NT2/D1 (cell line): Measurements from ENCODE around the gene TEK.

Experiments used
- DNase-seq: peaks from one replicate; pipeline ENCODE4 v3.0.0-alpha.2; 2011; ENCODE audit warnings: low read depth, low spot score
- H3K27me3 ChIP-seq: 2 replicates; pipeline ENCODE4 v1.6.0; 2011; ENCODE audit warnings: mild to moderate bottlenecking; ENCODE audit not compliant: insufficient read length, insufficient read depth
- H3K36me3 ChIP-seq: 2 replicates; pipeline ENCODE4 v1.6.1; 2011; ENCODE audit warnings: mild to moderate bottlenecking, low read length, mixed read lengths; ENCODE audit not compliant: insufficient read depth, insufficient read length
- H3K4me1 ChIP-seq: 2 replicates; pipeline ENCODE4 v1.5.1; 2011; ENCODE audit not compliant: insufficient read depth, insufficient read length
- H3K4me3 ChIP-seq: 2 replicates; pipeline ENCODE4 v1.5.1; 2011; ENCODE audit warnings: low read depth; ENCODE audit not compliant: insufficient read length
- H3K9ac ChIP-seq: 2 replicates; pipeline ENCODE4 v1.6.0; 2011; ENCODE audit warnings: low read depth; ENCODE audit not compliant: insufficient read length
- H3K9me3 ChIP-seq: 2 replicates; pipeline ENCODE4 v1.5.1; 2011; ENCODE audit warnings: mild to moderate bottlenecking, low read length; ENCODE audit not compliant: insufficient read depth
- SUZ12 ChIP-seq: IDR thresholded peaks from 2 replicates; pipeline ENCODE4 v1.6.1; 2011; ENCODE audit not compliant: insufficient read length, insufficient read depth; ENCODE audit errors: extremely low read depth
- YY1 ChIP-seq: IDR thresholded peaks from 2 replicates; pipeline ENCODE4 v1.6.1; 2011; ENCODE audit not compliant: insufficient read length, insufficient read depth
- ZNF274 ChIP-seq: IDR thresholded peaks from 2 replicates; pipeline ENCODE4 v1.6.1; 2011; ENCODE audit warnings: mild to moderate bottlenecking, low read depth, low read length

Gene TEK

DNA sequence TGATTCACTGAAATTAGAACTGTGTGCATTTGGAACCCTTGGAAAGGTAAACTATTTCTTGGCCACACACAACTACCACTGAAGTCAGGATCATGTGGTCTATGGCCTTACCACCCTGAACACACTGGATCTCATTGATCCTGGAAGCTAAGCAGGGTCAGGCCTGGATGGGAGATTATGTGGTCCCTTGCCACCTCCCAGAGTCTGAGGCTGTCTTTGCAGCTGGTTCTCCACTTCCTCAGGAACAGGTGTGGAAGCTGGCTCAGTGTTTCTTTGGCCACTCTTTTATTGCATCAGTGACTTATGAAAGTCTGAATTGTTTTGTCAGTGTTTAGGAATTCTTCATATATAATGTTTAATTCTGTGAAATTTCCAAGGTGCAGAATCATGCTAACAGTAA lies 89.2 kb downstream of the TEK start:
- Histone ChIP-seq H3K4me3 (no peak overlapping the region), H3K27me3 (no peaks in the 10 kb centered on the region), H3K36me3 (peaks cover 30% of the 10 kb centered on the region), H3K9ac (no peak overlapping the region), H3K9me3 (no peaks in the 10 kb centered on the region), H3K4me1 (no peaks in the 10 kb centered on the region)
- DNase-seq, result no peak
- TF ChIP-seq ZNF274, result no peak
- no peak for TF ChIP-seq YY1
- no peak for TF ChIP-seq SUZ12

DNA sequence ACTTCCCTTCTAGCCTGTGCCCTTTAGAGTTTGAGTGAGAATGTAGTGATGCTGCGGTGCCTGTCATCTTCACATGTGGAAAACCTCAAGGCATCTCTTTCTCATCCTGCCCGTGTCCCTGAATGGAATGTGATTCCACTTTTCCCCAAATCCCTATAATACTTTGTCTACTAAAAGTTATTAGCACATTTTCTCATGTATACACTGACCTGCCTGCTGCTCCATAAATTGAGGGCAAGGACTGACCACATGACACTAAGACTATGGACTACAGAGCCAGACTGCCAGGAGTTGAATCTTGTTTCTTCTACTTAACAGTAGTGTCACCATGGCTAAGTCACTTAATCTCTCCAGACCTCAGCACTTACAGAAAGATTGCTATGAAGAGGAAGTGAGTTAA lies 93.0 kb downstream of the TEK start:
- no peak for TF ChIP-seq ZNF274
- TF ChIP-seq SUZ12, result no peak
- no peak for TF ChIP-seq YY1
- no peaks in the 10 kb centered on the region for H3K4me1 ChIP-seq
- no peak for DNase-seq
- H3K27me3 ChIP-seq, result no peaks in the 10 kb centered on the region
- peaks cover 53% of the 10 kb centered on the region for H3K36me3 ChIP-seq
- no peak overlapping the region for H3K9ac ChIP-seq
- no peak overlapping the region for H3K4me3 ChIP-seq
- no peaks in the 10 kb centered on the region for H3K9me3 ChIP-seq

GRCh38 chr9:27203783-27204182 lies 94.8 kb downstream of the TEK start:
- Histone ChIP-seq H3K9me3 (no peaks in the 10 kb centered on the region), H3K36me3 (peaks cover 42% of the 10 kb centered on the region), H3K9ac (no peak overlapping the region), H3K27me3 (no peaks in the 10 kb centered on the region), H3K4me1 (no peaks in the 10 kb centered on the region), H3K4me3 (no peak overlapping the region)
- no peak for TF ChIP-seq YY1
- no peak for TF ChIP-seq ZNF274
- TF ChIP-seq SUZ12, result no peak
- DNase-seq, result no peak

DNA sequence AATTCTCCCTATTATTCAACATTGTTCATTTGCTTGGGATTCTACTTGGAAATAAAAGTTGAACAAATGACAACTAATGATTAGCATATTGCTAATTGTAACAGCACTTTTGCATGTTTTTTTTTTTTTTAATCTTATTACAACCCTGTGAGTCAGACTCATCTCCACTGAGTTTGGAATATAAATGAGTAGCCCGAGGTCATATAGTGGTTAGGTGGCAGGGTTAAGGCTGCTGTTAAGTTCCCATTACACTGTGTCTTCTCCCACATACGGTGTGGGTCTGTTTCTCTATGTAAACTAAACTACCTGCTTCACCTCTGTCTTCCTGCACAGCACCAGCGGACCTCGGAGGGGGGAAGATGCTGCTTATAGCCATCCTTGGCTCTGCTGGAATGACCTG lies 95.6 kb downstream of the TEK start:
- Histone ChIP-seq H3K27me3 (no peaks in the 10 kb centered on the region), H3K4me3 (no peak overlapping the region), H3K4me1 (no peaks in the 10 kb centered on the region), H3K36me3 (peaks cover 47% of the 10 kb centered on the region), H3K9me3 (no peaks in the 10 kb centered on the region), H3K9ac (no peak overlapping the region)
- TF ChIP-seq SUZ12 (no peak), ZNF274 (no peak), YY1 (no peak)
- DNase-seq, result no peak

GRCh38 chr9:27205198-27205597 lies 96.2 kb downstream of the TEK start:
- no peak overlapping the region for H3K4me3 ChIP-seq
- H3K9me3 ChIP-seq, result no peaks in the 10 kb centered on the region
- DNase-seq, result no peak
- no peak overlapping the region for H3K9ac ChIP-seq
- no peak for TF ChIP-seq SUZ12
- no peak for TF ChIP-seq YY1
- H3K4me1 ChIP-seq, result no peaks in the 10 kb centered on the region
- peaks cover 52% of the 10 kb centered on the region for H3K36me3 ChIP-seq
- no peaks in the 10 kb centered on the region for H3K27me3 ChIP-seq

GRCh38 chr9:27206041-27206440 lies 97.0 kb downstream of the TEK start:
- no peak for TF ChIP-seq ZNF274
- no peak for TF ChIP-seq SUZ12
- no peak for TF ChIP-seq YY1
- no peak for DNase-seq
- H3K9ac ChIP-seq, result no peak overlapping the region
- no peaks in the 10 kb centered on the region for H3K27me3 ChIP-seq
- H3K4me1 ChIP-seq, result no peaks in the 10 kb centered on the region
- H3K4me3 ChIP-seq, result no peak overlapping the region
- peaks cover 55% of the 10 kb centered on the region for H3K36me3 ChIP-seq
- H3K9me3 ChIP-seq, result no peaks in the 10 kb centered on the region

DNA sequence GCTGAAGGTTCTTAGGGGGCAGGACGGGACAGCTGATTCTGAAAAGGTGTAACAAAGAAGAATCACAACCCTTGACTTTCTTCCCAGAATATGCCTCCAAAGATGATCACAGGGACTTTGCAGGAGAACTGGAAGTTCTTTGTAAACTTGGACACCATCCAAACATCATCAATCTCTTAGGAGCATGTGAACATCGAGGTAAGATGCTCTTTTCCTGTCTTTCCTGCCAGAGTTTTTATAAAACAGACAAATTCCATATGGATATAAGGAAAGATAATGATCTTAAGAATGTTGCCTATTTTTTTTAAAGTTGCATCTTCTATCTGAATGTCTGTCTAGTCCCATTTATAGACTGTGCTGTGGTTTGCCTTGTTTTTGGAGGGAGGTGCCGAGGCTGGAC lies 100.0 kb downstream of the TEK start:
- Histone ChIP-seq H3K36me3 (peaks cover 63% of the 10 kb centered on the region), H3K9me3 (no peaks in the 10 kb centered on the region), H3K27me3 (no peaks in the 10 kb centered on the region), H3K4me3 (no peak overlapping the region), H3K4me1 (no peaks in the 10 kb centered on the region), H3K9ac (no peak overlapping the region)
- TF ChIP-seq ZNF274 (no peak), YY1 (no peak), SUZ12 (no peak)
- DNase-seq, result no peak

GRCh38 chr9:27210588-27210987 lies 101.6 kb downstream of the TEK start:
- no peaks in the 10 kb centered on the region for H3K27me3 ChIP-seq
- H3K4me3 ChIP-seq, result no peak overlapping the region
- H3K9ac ChIP-seq, result no peak overlapping the region
- TF ChIP-seq YY1 (no peak), SUZ12 (no peak), ZNF274 (no peak)
- no peaks in the 10 kb centered on the region for H3K4me1 ChIP-seq
- DNase-seq, result no peak
- no peaks in the 10 kb centered on the region for H3K9me3 ChIP-seq
- peaks cover 63% of the 10 kb centered on the region for H3K36me3 ChIP-seq
